Raji (cell line): ENCODE data around the gene GLIPR2.

Experiments
- POLR2A ChIP-seq: IDR thresholded peaks from 2 replicates; pipeline ENCODE4 v1.6.1; 2011; ENCODE audit warnings: low read depth, low read length, control low read depth; ENCODE audit not compliant: insufficient read depth

GLIPR2 gene

GRCh38 chr9:36136894-36137391, 410 bp downstream of the GLIPR2 start:
- TF ChIP-seq POLR2A = no peak

GRCh38 chr9:36137392-36138004, 965 bp downstream of the GLIPR2 start:
- TF ChIP-seq POLR2A = no peak

- TF ChIP-seq POLR2A = no peak
These were observed 2.0 kb downstream of the GLIPR2 start for GRCh38 chr9:36138496-36138895.

- no peak for TF ChIP-seq POLR2A
These were observed 2.4 kb downstream of the GLIPR2 start for GRCh38 chr9:36138901-36139300.

- TF ChIP-seq POLR2A = no peak
These were observed 3.9 kb downstream of the GLIPR2 start for GRCh38 chr9:36140086-36141084.

- TF ChIP-seq POLR2A = no peak
These were observed 4.8 kb downstream of the GLIPR2 start for GRCh38 chr9:36141288-36141687.

GRCh38 chr9:36141761-36142160, 5.2 kb downstream of the GLIPR2 start:
- no peak for TF ChIP-seq POLR2A

- no peak for TF ChIP-seq POLR2A
These were observed 6.1 kb downstream of the GLIPR2 start for GRCh38 chr9:36142510-36143244.

GRCh38 chr9:36143245-36143641, 6.7 kb downstream of the GLIPR2 start:
- no peak for TF ChIP-seq POLR2A

GRCh38 chr9:36144309-36145232, 8.0 kb downstream of the GLIPR2 start:
- no peak for TF ChIP-seq POLR2A

GRCh38 chr9:36145970-36146369, 9.4 kb downstream of the GLIPR2 start:
- no peak for TF ChIP-seq POLR2A

GRCh38 chr9:36146651-36147050, 10.1 kb downstream of the GLIPR2 start:
- no peak for TF ChIP-seq POLR2A

GRCh38 chr9:36147441-36148175, 11.1 kb downstream of the GLIPR2 start:
- TF ChIP-seq POLR2A = no peak
